NCI-H446 (cell line): ENCODE measurements around the gene TNS1.
A peak's percentile ranks its signal among the peaks of the same experiment; 100 is the strongest.
"Not testable (repeated sequence)": the region's sequence is repeated elsewhere in the genome, so short reads cannot be mapped to it uniquely, and the experiment has no call there.

Experiments
- DNase-seq, 2 experiments: peaks; one replicate each; lab custom pipeline; 2025; lab: John Stamatoyannopoulos, UW

TNS1 gene

GRCh38 chr2:217813828-217814227, 189.0 kb downstream of the TNS1 start:
- DNase-seq: no peak

GRCh38 chr2:217812170-217812569, 190.6 kb downstream of the TNS1 start:
- no peak for DNase-seq

GRCh38 chr2:217810260-217810659, 192.5 kb downstream of the TNS1 start:
- peak in 1 of 2 experiments; percentile 38 for DNase-seq

DNA sequence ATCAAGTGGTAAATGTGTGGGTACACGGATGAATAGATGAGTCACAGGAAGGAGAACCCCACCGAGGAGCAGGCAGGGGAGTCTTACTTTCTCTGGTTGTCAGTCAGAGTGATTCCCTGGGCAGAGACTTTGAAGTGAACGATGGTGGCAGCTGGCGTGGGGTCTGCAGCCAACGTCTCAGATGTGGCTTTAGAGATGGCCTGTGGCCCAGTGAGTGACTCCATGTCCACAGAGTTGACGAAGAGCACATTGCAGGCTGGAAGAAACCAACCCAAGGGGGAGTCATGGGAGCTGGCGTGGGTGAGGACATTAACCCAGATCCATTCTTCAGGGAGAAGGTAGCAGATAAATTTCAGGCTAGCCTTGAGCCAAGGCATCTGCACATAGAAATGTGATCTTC, 193.1 kb downstream of the TNS1 start:
- no peak for DNase-seq

- not testable (repeated sequence) for DNase-seq
Observed at GRCh38 chr2:217808967-217809366, 193.8 kb downstream of the TNS1 start.

DNA sequence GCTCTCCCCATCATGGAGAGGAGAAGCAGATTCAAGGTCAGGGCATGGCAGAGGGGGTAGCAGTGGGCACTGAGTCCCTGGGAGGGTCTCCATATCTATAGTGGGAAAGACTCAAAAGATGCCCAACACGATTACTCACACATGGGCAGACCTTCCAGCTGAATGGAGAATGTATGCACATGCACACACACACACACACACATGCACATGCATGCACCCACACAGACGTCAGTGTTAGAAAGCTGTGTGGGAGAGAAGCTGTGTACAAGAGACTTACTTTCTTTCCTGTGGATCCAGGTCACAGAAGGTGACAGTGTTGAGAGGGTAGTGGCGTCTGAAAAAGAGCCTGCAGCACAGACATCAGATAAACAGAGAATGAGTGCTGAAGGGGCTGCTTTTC, 194.5 kb downstream of the TNS1 start:
- no peak for DNase-seq

- DNase-seq: no peak
Observed at GRCh38 chr2:217807753-217808152, 195.0 kb downstream of the TNS1 start.

- no peak for DNase-seq
Observed at GRCh38 chr2:217807025-217807424, 195.8 kb downstream of the TNS1 start.

- DNase-seq: no peak
Observed at GRCh38 chr2:217806482-217806765, 196.4 kb downstream of the TNS1 start.

GRCh38 chr2:217805668-217806481, 196.9 kb downstream of the TNS1 start:
- no peak for DNase-seq

DNA sequence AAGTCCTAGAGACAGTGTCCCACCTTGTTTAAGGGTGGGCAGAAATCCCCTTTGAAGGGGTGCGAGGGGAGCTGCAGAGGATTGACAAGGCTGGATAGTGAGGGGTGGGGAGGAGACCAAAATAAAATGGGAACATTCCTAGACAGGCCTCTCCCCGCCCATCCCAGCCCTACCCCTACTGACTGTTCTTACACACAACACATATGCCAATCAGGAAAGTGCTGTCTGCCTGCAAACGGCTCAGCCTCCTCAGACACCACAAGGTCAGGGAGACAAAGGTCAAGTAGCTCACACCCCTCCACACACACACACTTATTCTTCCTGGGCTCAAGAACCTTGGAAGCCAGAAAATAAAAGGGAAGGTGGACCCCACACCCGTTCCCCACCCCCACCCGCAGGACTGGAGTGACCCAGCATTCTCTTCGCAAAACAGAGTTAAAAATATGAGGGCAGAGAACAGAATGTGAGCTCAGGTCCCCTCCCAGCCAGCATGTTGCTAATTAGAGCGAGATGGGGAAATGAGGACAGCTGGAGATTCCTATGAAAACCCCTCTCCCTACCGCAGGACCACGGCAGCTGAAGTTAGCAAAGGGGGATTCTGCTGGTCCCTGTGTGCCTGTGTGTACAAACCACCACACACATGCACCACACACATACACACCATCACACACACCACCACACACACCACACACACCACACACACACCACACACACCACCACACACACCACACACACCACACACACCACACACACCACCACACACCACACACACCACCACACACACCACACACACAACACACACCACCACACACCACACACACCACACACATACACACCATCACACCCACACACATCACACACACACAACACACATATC, 197.8 kb downstream of the TNS1 start:
- DNase-seq: no peak

DNA sequence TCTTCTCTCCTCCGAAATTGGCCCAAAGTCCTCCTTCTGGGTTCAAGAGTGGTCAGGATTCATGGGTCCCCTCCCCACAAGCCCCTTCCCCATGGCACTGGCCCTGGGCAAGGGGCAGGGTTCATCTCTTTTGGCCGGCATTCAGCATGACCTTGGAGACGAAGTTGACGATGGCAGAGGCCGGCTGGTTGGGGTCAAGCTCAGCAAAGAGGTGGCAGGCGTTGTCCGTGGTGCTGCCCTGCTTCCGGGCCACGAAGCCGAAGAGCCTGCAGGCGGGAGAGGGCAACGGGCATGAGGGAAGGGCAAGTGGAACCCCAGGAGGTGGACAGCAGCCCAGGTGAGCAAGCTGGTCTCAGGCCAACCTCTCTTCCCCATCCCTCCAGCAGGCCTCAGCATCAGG, 198.5 kb downstream of the TNS1 start:
- DNase-seq: no peak

DNA sequence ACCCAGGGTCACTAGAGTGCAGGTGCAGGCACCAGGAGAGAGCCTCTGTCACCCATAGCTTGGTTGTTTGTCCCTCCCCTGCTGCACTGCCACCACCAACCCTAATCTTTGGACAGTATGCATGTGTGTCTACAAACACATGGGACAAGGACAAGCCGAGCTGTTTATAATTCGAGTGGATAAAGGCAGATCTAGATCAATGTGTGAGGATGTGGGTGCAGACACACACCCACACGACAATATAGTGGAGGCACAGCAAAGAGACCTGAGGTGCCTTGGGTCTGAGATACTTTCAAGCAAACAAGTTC, 199.2 kb downstream of the TNS1 start:
- DNase-seq: no peak

GRCh38 chr2:217802876-217803652, 199.7 kb downstream of the TNS1 start:
- no peak for DNase-seq

DNA sequence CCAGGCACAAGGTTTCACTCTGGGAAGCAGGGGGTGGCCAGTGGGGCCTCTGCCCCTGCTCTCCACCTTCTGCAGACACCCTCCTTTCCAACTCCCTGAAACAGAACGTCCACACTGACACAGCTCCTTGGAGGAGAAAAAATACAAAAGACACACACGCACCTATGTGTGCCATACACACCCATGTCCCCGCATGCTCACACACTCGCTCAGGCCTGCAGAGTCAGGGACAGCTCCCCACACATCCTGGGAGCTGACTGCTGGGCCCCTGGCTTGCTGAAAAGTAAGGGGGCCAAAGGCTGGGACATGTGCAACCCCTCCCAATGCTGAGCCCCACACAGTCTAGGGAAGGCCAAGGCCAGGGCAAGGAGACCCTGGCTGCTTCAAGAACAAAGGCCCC, 200.5 kb downstream of the TNS1 start:
- no peak for DNase-seq

DNA sequence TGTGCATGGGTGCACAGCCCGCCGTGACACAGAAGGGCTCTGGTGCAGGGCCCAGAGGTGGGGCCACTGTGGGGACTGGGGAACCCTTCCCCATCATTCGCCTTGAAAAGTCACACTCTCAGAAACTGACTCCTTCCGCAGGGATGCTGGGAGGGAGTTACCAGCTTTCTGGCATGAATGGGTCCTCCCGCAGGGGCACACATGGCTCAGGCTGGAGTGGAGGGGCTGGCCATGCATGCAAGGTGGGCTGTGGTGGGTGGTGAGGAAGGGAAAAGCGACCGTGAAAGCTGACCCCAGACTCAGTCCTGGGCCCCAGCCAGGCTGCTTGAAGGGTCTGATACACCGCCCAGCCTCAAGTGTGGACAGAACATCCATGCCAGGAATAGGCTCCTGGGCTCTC, 201.1 kb downstream of the TNS1 start:
- DNase-seq: no peak

DNA sequence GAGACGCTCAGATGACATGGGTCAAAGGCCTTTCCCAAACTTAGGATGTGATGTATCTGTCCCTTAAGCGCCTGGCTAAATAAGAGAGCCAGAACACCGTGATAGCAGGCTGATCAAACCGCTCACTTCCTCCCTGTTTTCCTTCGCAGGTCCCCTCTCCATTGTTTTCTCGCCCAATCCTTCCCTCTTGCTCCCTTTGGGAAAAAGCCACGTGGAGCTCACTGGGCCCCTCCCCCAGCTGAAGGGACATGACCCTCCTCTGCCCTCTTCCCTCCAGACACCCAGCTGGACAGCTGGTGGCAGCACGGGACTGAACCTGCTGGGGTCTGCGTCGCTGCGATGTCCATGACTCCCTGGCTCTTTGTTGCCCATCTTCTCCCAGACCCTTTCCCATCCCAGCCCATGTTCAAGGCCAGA, 201.7 kb downstream of the TNS1 start:
- DNase-seq: no peak

- DNase-seq: no peak
Observed at GRCh38 chr2:217800433-217801114, 202.2 kb downstream of the TNS1 start.

DNA sequence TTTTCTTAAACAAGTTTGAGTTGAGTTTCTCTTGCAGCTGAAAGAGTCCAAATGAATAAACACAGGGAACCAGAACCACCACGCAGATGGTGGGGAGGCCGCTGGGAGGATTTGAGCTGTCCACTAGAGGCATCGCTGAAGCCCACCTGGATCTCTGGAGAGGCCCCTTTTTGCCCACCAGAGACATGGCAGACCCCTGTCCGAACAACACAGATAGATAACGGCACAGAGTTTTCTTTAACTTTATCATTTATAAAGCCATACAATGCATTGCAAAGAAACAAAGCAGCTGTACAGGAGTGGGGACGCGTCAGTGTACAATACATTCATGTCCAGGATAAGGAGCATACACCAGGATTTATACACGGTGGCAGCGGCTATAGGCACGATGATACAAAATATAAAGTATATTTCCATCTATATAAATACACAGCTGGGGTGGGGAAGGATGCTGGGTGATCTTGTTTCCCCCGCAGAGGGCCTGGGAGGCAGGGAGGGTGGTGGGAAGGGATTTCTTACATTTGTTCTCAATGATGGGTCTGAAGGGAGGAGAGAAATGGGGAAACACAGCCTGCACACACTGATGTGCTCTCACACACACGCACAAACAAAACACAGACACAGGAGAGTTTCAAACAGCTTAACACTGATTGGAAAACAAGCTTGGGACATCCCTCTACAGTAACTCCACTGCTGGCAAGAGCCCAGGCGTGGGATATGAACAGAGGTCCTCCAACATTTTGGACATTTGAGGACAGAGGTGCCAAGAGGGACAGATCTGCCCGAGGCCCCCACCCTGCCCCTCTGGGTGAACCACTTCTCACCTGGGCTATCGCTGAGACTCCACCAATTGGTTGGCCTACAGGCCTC, 203.0 kb downstream of the TNS1 start:
- no peak for DNase-seq

- no peak for DNase-seq
Observed at GRCh38 chr2:217798743-217799562, 203.8 kb downstream of the TNS1 start.
